Astrocyte (in vitro differentiated cells and primary cell): ENCODE measurements around the gene IER2. TPM values are rescaled to one million over a fixed set of nuclear protein-coding genes. Genes with fewer than 3 reads are reported as not detected.
"Not testable (repeated sequence)": the region's sequence is repeated elsewhere in the genome, so short reads cannot be mapped to it uniquely, and the experiment has no call there.

Experiments used
- DNase-seq: peaks from one replicate; pipeline ENCODE4 v3.0.0-alpha.2; 2010; ENCODE audit warnings: low read depth
- FAIRE-seq: peaks from 2 replicates; lab custom pipeline; 2011; peaks lifted over from hg19 to GRCh38; lab: Jason Lieb, UNC
- H2AFZ ChIP-seq: 2 replicates; pipeline ENCODE4 v1.6.0; 2012; ENCODE audit warnings: low read depth, low read length, inconsistent platforms
- H3K27ac ChIP-seq: 2 replicates; pipeline ENCODE4 v1.5.1; 2011; ENCODE audit warnings: low read depth, low read length, inconsistent platforms
- H3K27me3 ChIP-seq: 2 replicates; pipeline ENCODE4 v1.6.0; 2011; ENCODE audit warnings: low read length, inconsistent platforms; ENCODE audit not compliant: insufficient read depth
- H3K36me3 ChIP-seq: 2 replicates; pipeline ENCODE4 v1.5.1; 2011; ENCODE audit warnings: low read length, inconsistent platforms; ENCODE audit not compliant: insufficient read depth
- H3K4me1 ChIP-seq: 2 replicates; pipeline ENCODE4 v1.5.1; 2011; ENCODE audit warnings: low read length, inconsistent platforms; ENCODE audit not compliant: insufficient read depth
- H3K4me2 ChIP-seq: 2 replicates; pipeline ENCODE4 v1.6.0; 2012; ENCODE audit warnings: low read length, inconsistent platforms
- H3K4me3 ChIP-seq: 2 replicates; pipeline ENCODE4 v1.5.1; 2011; ENCODE audit warnings: low read depth, mild to moderate bottlenecking, low read length, inconsistent platforms; ENCODE audit not compliant: insufficient read depth
- H3K79me2 ChIP-seq: 2 replicates; pipeline ENCODE4 v1.6.0; 2012; ENCODE audit warnings: mild to moderate bottlenecking, low read length, inconsistent platforms; ENCODE audit not compliant: insufficient read depth
- H3K9ac ChIP-seq: 2 replicates; pipeline ENCODE4 v1.6.0; 2012; ENCODE audit warnings: mild to moderate bottlenecking, low read length, inconsistent platforms
- H3K9me3 ChIP-seq: 2 replicates; pipeline ENCODE4 v1.5.1; 2012; ENCODE audit warnings: low read depth, mild to moderate bottlenecking, low read length, inconsistent platforms; ENCODE audit not compliant: insufficient read depth
- H4K20me1 ChIP-seq: 2 replicates; pipeline ENCODE4 v1.6.0; 2012; ENCODE audit warnings: low read length, inconsistent platforms; ENCODE audit not compliant: insufficient read depth
- H3K27ac Mint-ChIP-seq: one replicate; pipeline ENCODE4 v1.8.0; 2021; ENCODE audit warnings: mild to moderate bottlenecking, mixed read lengths; ENCODE audit not compliant: unreplicated experiment
- H3K27me3 Mint-ChIP-seq: one replicate; pipeline ENCODE4 v1.8.0; 2021; ENCODE audit warnings: low read depth, mixed read lengths; ENCODE audit not compliant: unreplicated experiment
- H3K36me3 Mint-ChIP-seq: one replicate; pipeline ENCODE4 v1.8.0; 2021; ENCODE audit warnings: low read depth, mixed read lengths; ENCODE audit not compliant: unreplicated experiment
- H3K4me1 Mint-ChIP-seq: one replicate; pipeline ENCODE4 v1.8.0; 2021; ENCODE audit warnings: low read depth, mixed read lengths; ENCODE audit not compliant: unreplicated experiment
- H3K4me3 Mint-ChIP-seq: one replicate; pipeline ENCODE4 v1.8.0; 2021; ENCODE audit warnings: mild to moderate bottlenecking, moderate library complexity, mixed read lengths; ENCODE audit not compliant: unreplicated experiment
- H3K9me3 Mint-ChIP-seq: one replicate; pipeline ENCODE4 v1.8.0; 2021; ENCODE audit warnings: mild to moderate bottlenecking, mixed read lengths; ENCODE audit not compliant: unreplicated experiment
- EZH2 ChIP-seq: IDR thresholded peaks from 2 replicates; pipeline ENCODE4 v1.6.1; 2012; ENCODE audit warnings: mild to moderate bottlenecking, low read length, inconsistent platforms; ENCODE audit not compliant: insufficient read depth
- total RNA-seq: library from RNA; stranded (reverse); gene quantifications from 2 replicates; pipeline ENCODE4 v1.2.1, GENCODE V29; 2021
- TF ChIP-seq, protein P1 (sequence below): IDR thresholded peaks from 2 replicates; pipeline ENCODE4 v1.5.1; 2011; ENCODE audit warnings: low read depth, mild to moderate bottlenecking, inconsistent platforms, low read length, moderate library complexity; ENCODE audit not compliant: insufficient read depth

Gene IER2
- total RNA-seq, 1 donor from 2014 or later = 71.3 TPM

DNA sequence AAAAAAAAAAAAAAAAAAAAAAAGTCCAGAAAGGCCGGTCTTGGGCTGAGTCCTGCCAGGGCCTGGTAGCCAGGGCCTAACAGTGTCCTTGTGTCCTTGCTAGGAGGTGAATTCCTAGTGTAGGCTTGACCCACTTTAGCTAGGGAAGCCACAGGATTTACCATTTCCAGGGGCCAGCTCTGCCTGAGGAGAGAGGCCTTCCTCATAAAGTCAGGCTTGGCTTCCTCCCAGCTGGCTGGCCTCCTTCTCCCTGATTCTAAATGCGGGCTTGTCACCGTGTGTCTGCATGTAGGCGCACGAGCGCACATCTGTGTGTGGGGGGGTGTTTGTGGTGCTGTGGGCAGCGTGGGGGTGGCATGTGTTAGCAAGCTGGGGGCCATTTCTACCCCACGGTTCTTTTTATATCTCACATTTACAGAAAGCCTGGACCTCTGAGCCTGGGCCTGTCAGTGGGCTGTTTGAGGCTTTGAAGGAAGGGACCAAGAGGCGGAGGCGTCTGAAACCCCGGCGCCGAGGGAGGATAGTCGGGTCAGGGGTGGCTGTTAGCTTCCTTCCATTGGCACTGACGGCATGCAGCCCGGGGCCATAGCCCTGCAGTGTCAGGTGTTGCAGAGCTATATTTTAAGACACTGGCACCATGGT, 31.7 kb downstream of the IER2 start:
- H3K27ac Mint-ChIP-seq = peak overlapping the region; percentile 75
- H3K36me3 Mint-ChIP-seq = no peaks in the 10 kb centered on the region
- Histone ChIP-seq H3K36me3 (no peaks in the 10 kb centered on the region), H3K9ac (no peak overlapping the region), H3K27me3 (no peaks in the 10 kb centered on the region), H2AFZ (peak overlapping the region; percentile 19), H3K79me2 (no peaks in the 10 kb centered on the region), H3K9me3 (no peaks in the 10 kb centered on the region), H3K4me3 (no peak overlapping the region), H3K4me2 (peak overlapping the region; percentile 21), H3K27ac (no peak overlapping the region), H4K20me1 (no peaks in the 10 kb centered on the region), H3K4me1 (peaks cover 6% of the 10 kb centered on the region)
- no peak for TF ChIP-seq EZH2
- TF ChIP-seq, protein P1, sequence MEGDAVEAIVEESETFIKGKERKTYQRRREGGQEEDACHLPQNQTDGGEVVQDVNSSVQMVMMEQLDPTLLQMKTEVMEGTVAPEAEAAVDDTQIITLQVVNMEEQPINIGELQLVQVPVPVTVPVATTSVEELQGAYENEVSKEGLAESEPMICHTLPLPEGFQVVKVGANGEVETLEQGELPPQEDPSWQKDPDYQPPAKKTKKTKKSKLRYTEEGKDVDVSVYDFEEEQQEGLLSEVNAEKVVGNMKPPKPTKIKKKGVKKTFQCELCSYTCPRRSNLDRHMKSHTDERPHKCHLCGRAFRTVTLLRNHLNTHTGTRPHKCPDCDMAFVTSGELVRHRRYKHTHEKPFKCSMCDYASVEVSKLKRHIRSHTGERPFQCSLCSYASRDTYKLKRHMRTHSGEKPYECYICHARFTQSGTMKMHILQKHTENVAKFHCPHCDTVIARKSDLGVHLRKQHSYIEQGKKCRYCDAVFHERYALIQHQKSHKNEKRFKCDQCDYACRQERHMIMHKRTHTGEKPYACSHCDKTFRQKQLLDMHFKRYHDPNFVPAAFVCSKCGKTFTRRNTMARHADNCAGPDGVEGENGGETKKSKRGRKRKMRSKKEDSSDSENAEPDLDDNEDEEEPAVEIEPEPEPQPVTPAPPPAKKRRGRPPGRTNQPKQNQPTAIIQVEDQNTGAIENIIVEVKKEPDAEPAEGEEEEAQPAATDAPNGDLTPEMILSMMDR = no peak
- H3K4me3 Mint-ChIP-seq = no peak overlapping the region
- H3K4me1 Mint-ChIP-seq = peaks cover 4% of the 10 kb centered on the region
- peak; percentile 66 for DNase-seq
- H3K9me3 Mint-ChIP-seq = no peaks in the 10 kb centered on the region
- H3K27me3 Mint-ChIP-seq = no peaks in the 10 kb centered on the region
- no peak for FAIRE-seq

DNA sequence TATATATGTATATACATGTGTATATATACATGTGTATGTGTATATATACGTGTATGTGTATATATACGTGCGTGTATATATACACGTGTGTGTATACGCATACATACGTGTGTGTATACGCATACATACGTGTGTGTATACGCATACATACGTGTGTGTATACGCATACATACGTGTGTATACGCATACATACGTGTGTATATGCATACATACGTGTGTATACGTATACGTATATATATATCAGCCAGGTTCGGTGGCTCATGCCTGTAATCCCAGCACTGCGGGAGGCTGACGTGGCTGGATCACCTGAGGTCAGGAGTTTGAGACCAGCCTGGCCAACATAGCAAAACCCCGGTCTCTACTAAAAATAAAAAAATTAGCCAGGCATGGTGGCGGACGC, 34.7 kb downstream of the IER2 start:
- not testable (repeated sequence) for H3K27ac Mint-ChIP-seq, H3K9me3 Mint-ChIP-seq, DNase-seq, FAIRE-seq, H3K27ac ChIP-seq, H3K4me1 ChIP-seq, H3K79me2 ChIP-seq, H3K4me3 ChIP-seq, H3K9me3 ChIP-seq, H3K36me3 Mint-ChIP-seq, H3K4me3 Mint-ChIP-seq, H3K4me2 ChIP-seq, H2AFZ ChIP-seq, H4K20me1 ChIP-seq, H3K9ac ChIP-seq, H3K4me1 Mint-ChIP-seq, H3K27me3 Mint-ChIP-seq, H3K36me3 ChIP-seq, H3K27me3 ChIP-seq

DNA sequence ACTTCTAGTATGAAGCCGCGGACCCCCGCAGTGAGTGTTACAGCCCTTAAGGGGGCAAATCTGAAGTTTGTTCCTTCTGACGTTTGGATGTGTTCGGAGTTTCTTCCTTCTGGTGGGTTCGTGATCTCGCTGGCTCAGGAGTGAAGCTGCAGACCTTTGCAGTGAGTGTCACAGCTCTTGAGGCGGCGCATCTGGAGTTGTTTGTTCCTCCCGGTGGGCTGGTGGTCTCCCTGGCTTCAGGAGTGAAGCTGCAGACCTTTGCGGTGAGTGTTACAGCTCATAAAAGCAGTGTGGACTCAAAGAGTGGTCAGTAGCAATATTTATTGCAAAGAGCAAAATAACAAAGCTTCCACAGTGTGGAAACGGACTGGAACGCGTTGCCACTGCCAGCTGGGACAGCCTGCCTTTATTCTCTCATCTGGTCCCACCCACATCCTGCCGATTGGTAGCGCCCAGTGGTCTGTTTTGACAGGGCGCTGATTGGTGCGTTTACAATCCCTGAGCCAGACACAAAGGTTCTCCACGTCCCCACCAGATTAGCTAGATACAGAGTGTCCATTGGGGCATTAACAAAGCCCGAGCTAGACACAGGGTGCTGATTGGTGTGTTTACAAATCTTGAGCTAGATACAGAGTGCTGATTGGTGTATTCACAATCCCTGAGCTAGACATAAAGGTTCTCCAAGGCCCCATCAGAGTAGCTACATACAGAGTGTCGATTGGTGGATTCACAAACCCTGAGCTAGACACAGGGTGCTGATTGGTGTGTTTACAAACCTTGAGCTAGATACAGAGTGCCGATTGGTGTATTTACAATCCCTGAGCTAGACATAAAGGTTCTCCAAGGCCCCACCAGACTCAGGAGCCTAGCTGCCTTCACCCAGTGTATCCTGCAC, 35.8 kb downstream of the IER2 start:
- FAIRE-seq, H3K27me3 Mint-ChIP-seq, H3K27ac Mint-ChIP-seq, H2AFZ ChIP-seq, H3K36me3 Mint-ChIP-seq, H3K9ac ChIP-seq, H3K27ac ChIP-seq, H3K79me2 ChIP-seq, H3K4me3 Mint-ChIP-seq, H3K4me2 ChIP-seq, H3K4me1 Mint-ChIP-seq, H4K20me1 ChIP-seq, H3K36me3 ChIP-seq, H3K27me3 ChIP-seq, H3K4me3 ChIP-seq, H3K9me3 ChIP-seq, DNase-seq, H3K9me3 Mint-ChIP-seq, H3K4me1 ChIP-seq: not testable (repeated sequence)

DNA sequence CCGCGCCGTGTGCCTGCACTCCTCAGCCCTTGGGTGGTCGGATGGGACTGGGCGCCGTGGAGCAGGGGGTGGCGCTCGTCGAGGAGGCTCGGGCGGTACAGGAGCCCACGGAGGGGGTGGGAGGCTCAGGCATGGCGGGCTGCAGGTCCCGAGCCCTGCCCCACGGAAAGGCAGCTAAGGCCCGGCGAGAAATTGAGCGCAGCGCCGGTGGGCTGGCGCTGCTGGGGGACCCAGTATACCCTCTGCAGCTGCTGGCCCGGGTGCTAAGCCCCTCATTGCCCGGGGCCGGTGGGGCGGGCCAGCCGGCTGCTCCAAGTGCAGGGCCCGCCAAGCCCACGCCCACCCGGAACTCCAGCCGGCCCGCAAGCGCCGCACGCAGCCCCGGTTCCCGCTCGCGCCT, 36.5 kb downstream of the IER2 start:
- not testable (repeated sequence) for DNase-seq, H3K9me3 Mint-ChIP-seq, H3K36me3 Mint-ChIP-seq, H3K27ac ChIP-seq, H4K20me1 ChIP-seq, H3K79me2 ChIP-seq, H3K4me2 ChIP-seq, H3K27me3 ChIP-seq, H3K4me1 Mint-ChIP-seq, H3K27me3 Mint-ChIP-seq, H3K4me1 ChIP-seq, H3K27ac Mint-ChIP-seq, H3K36me3 ChIP-seq, H3K9me3 ChIP-seq, H3K9ac ChIP-seq, H2AFZ ChIP-seq, H3K4me3 ChIP-seq, FAIRE-seq, H3K4me3 Mint-ChIP-seq
